ENCODE results near the gene TNFRSF13B. TPM values are rescaled to one million over a fixed set of nuclear protein-coding genes. Genes with fewer than 3 reads are reported as not detected.

Gene TNFRSF13B
- total RNA-seq, 3 donors from 2014 or later (not counting 1 experiment from before 2014, with no cell fraction given), result 0.70 to 7.7 (median 0.89) TPM

- Histone ChIP-seq H3K4me1 (ENCODE audit: control insufficient read depth, insufficient read depth, low read length) (no peaks in the 10 kb centered on the region), H3K9me3 (ENCODE audit: control insufficient read depth, insufficient read depth, low read length) (peaks cover 6% of the 10 kb centered on the region), H3K27ac (ENCODE audit: low read length) (no peak overlapping the region), H3K27me3 (ENCODE audit: control insufficient read depth, insufficient read depth, low read length) (peaks cover 1% of the 10 kb centered on the region), H3K36me3 (ENCODE audit: control insufficient read depth, insufficient read depth, low read length) (no peaks in the 10 kb centered on the region), H3K4me3 (ENCODE audit: low read length) (no peak overlapping the region)
- Mint-ChIP-seq H3K27ac (no peak overlapping the region), H3K27me3 (ENCODE audit: low read depth in 2 of 2) (peaks cover 17 to 22% of the 10 kb centered on the region in 2 donors), H3K36me3 (peaks cover 11% of the 10 kb centered on the region), H3K4me3 (no peak overlapping the region), H3K9me3 (peaks cover 5 to 7% of the 10 kb centered on the region in 2 donors), H3K4me1 (no peaks in the 10 kb centered on the region)
- DNase-seq (peak in 1 of 2 donors; percentile 5), ATAC-seq (no peak)
- no peak for TF ChIP-seq CTCF (IDR thresholded peaks at IDR 0.05)
- 91% methylated on average over 5 of the region's 5 CpGs for WGBS (ENCODE audit: insufficient coverage)
- intact Hi-C loops (cut with micrococcal nuclease), result no loop called here
Observed at GRCh38 chr17:16950488-16950887, 21.4 kb downstream of the TNFRSF13B start.

DNA sequence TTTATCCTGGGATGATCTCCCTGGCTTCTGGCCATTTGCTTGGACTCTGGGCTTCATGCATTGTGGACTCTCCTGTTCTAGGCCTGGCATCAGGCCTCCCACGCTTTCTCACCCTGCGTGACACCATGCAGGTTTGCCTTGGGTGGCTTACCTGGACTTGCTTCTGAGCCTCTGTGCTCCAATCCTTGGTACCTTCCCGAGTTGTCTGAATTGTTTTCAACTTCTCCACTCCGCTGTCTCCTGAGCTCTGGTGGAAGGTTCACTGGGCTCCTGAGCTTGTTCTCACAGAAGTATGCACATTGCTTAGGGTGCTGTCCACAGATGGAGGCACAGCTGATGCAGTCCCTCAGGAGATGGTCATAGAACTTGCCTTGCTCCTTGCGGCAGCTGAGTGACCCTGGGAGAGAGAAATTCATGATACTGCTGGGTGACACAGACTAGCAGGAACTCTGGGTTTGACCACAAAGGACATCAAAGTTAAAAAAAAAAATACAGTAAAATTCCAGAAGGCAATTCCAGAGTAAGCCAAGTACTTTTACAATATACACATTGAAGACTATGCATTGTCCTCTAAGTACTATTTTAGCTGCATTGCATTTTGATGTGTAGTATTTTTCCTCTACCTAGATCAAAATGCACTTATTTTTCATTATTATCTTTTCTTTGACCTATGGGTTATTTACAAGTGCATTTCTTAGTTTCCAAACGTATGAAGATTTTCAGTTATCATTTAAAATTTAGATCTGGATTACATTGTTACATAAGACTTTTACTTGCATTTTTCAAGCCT is 23.1 kb downstream of the TNFRSF13B start:
- no peaks in the 10 kb centered on the region for H3K4me1 ChIP-seq (ENCODE audit: control insufficient read depth, insufficient read depth, low read length)
- H3K27ac ChIP-seq (ENCODE audit: low read length), result no peak overlapping the region
- no peaks in the 10 kb centered on the region for H3K36me3 ChIP-seq (ENCODE audit: control insufficient read depth, insufficient read depth, low read length)
- DNase-seq (peak in 1 of 2 donors; percentile 1), ATAC-seq (no peak)
- Mint-ChIP-seq H3K27ac (no peak overlapping the region), H3K27me3 (ENCODE audit: low read depth in 2 of 2) (peaks cover 11 to 13% of the 10 kb centered on the region in 2 donors), H3K4me1 (no peaks in the 10 kb centered on the region), H3K4me3 (no peak overlapping the region), H3K36me3 (peaks cover 11% of the 10 kb centered on the region), H3K9me3 (peaks cover 5 to 7% of the 10 kb centered on the region in 2 donors)
- intact Hi-C loops (cut with micrococcal nuclease), result no loop called here
- peaks cover 6% of the 10 kb centered on the region for H3K9me3 ChIP-seq (ENCODE audit: control insufficient read depth, insufficient read depth, low read length)
- TF ChIP-seq CTCF (IDR thresholded peaks at IDR 0.05), result no peak
- H3K4me3 ChIP-seq (ENCODE audit: low read length), result no peak overlapping the region
- H3K27me3 ChIP-seq (ENCODE audit: control insufficient read depth, insufficient read depth, low read length), result no peaks in the 10 kb centered on the region
- WGBS (ENCODE audit: insufficient coverage), result 94% methylated on average over 5 of the region's 6 CpGs

- DNase-seq (no peak), ATAC-seq (no peak)
- H3K4me1 Mint-ChIP-seq, result no peaks in the 10 kb centered on the region
- Histone ChIP-seq H3K9me3 (ENCODE audit: control insufficient read depth, insufficient read depth, low read length) (peaks cover 6% of the 10 kb centered on the region), H3K4me1 (ENCODE audit: control insufficient read depth, insufficient read depth, low read length) (no peaks in the 10 kb centered on the region), H3K27ac (ENCODE audit: low read length) (no peak overlapping the region), H3K4me3 (ENCODE audit: low read length) (no peak overlapping the region), H3K27me3 (ENCODE audit: control insufficient read depth, insufficient read depth, low read length) (no peaks in the 10 kb centered on the region), H3K36me3 (ENCODE audit: control insufficient read depth, insufficient read depth, low read length) (no peaks in the 10 kb centered on the region)
- no peak overlapping the region for H3K4me3 Mint-ChIP-seq
- TF ChIP-seq CTCF (IDR thresholded peaks at IDR 0.05), result no peak
- intact Hi-C loops (cut with micrococcal nuclease), result no loop called here
- H3K9me3 Mint-ChIP-seq, result peaks cover 5 to 7% of the 10 kb centered on the region in 2 donors
- peaks cover 11% of the 10 kb centered on the region for H3K36me3 Mint-ChIP-seq
- peaks cover 7 to 13% of the 10 kb centered on the region in 2 donors for H3K27me3 Mint-ChIP-seq (ENCODE audit: low read depth in 2 of 2)
- no peak overlapping the region for H3K27ac Mint-ChIP-seq
- WGBS (ENCODE audit: insufficient coverage), result 53% methylated on average over 2 of the region's 3 CpGs
Observed at GRCh38 chr17:16947470-16947869, 24.4 kb downstream of the TNFRSF13B start.
